Astrocyte (in vitro differentiated cells and primary cell): Measurements from ENCODE around the gene ARL9. TPM values are rescaled to one million over a fixed set of nuclear protein-coding genes. Genes with fewer than 3 reads are reported as not detected.

Source experiments
- DNase-seq: peaks from one replicate; pipeline ENCODE4 v3.0.0-alpha.2; 2010; ENCODE audit warnings: low read depth
- FAIRE-seq: peaks from 2 replicates; lab custom pipeline; 2011; peaks lifted over from hg19 to GRCh38; lab: Jason Lieb, UNC
- H2AFZ ChIP-seq: 2 replicates; pipeline ENCODE4 v1.6.0; 2012; ENCODE audit warnings: low read depth, low read length, inconsistent platforms
- H3K27ac ChIP-seq: 2 replicates; pipeline ENCODE4 v1.5.1; 2011; ENCODE audit warnings: low read depth, low read length, inconsistent platforms
- H3K27me3 ChIP-seq: 2 replicates; pipeline ENCODE4 v1.6.0; 2011; ENCODE audit warnings: low read length, inconsistent platforms; ENCODE audit not compliant: insufficient read depth
- H3K36me3 ChIP-seq: 2 replicates; pipeline ENCODE4 v1.5.1; 2011; ENCODE audit warnings: low read length, inconsistent platforms; ENCODE audit not compliant: insufficient read depth
- H3K4me1 ChIP-seq: 2 replicates; pipeline ENCODE4 v1.5.1; 2011; ENCODE audit warnings: low read length, inconsistent platforms; ENCODE audit not compliant: insufficient read depth
- H3K4me2 ChIP-seq: 2 replicates; pipeline ENCODE4 v1.6.0; 2012; ENCODE audit warnings: low read length, inconsistent platforms
- H3K4me3 ChIP-seq: 2 replicates; pipeline ENCODE4 v1.5.1; 2011; ENCODE audit warnings: low read depth, mild to moderate bottlenecking, low read length, inconsistent platforms; ENCODE audit not compliant: insufficient read depth
- H3K79me2 ChIP-seq: 2 replicates; pipeline ENCODE4 v1.6.0; 2012; ENCODE audit warnings: mild to moderate bottlenecking, low read length, inconsistent platforms; ENCODE audit not compliant: insufficient read depth
- H3K9ac ChIP-seq: 2 replicates; pipeline ENCODE4 v1.6.0; 2012; ENCODE audit warnings: mild to moderate bottlenecking, low read length, inconsistent platforms
- H3K9me3 ChIP-seq: 2 replicates; pipeline ENCODE4 v1.5.1; 2012; ENCODE audit warnings: low read depth, mild to moderate bottlenecking, low read length, inconsistent platforms; ENCODE audit not compliant: insufficient read depth
- H4K20me1 ChIP-seq: 2 replicates; pipeline ENCODE4 v1.6.0; 2012; ENCODE audit warnings: low read length, inconsistent platforms; ENCODE audit not compliant: insufficient read depth
- H3K27ac Mint-ChIP-seq: one replicate; pipeline ENCODE4 v1.8.0; 2021; ENCODE audit warnings: mild to moderate bottlenecking, mixed read lengths; ENCODE audit not compliant: unreplicated experiment
- H3K27me3 Mint-ChIP-seq: one replicate; pipeline ENCODE4 v1.8.0; 2021; ENCODE audit warnings: low read depth, mixed read lengths; ENCODE audit not compliant: unreplicated experiment
- H3K36me3 Mint-ChIP-seq: one replicate; pipeline ENCODE4 v1.8.0; 2021; ENCODE audit warnings: low read depth, mixed read lengths; ENCODE audit not compliant: unreplicated experiment
- H3K4me1 Mint-ChIP-seq: one replicate; pipeline ENCODE4 v1.8.0; 2021; ENCODE audit warnings: low read depth, mixed read lengths; ENCODE audit not compliant: unreplicated experiment
- H3K4me3 Mint-ChIP-seq: one replicate; pipeline ENCODE4 v1.8.0; 2021; ENCODE audit warnings: mild to moderate bottlenecking, moderate library complexity, mixed read lengths; ENCODE audit not compliant: unreplicated experiment
- H3K9me3 Mint-ChIP-seq: one replicate; pipeline ENCODE4 v1.8.0; 2021; ENCODE audit warnings: mild to moderate bottlenecking, mixed read lengths; ENCODE audit not compliant: unreplicated experiment
- EZH2 ChIP-seq: IDR thresholded peaks from 2 replicates; pipeline ENCODE4 v1.6.1; 2012; ENCODE audit warnings: mild to moderate bottlenecking, low read length, inconsistent platforms; ENCODE audit not compliant: insufficient read depth
- total RNA-seq: library from RNA; stranded (reverse); gene quantifications from 2 replicates; pipeline ENCODE4 v1.2.1, GENCODE V29; 2021
- TF ChIP-seq, protein P1 (sequence below): IDR thresholded peaks from 2 replicates; pipeline ENCODE4 v1.5.1; 2011; ENCODE audit warnings: low read depth, mild to moderate bottlenecking, inconsistent platforms, low read length, moderate library complexity; ENCODE audit not compliant: insufficient read depth

Gene ARL9
- total RNA-seq, 1 donor from 2014 or later, result 0.73 TPM

DNA sequence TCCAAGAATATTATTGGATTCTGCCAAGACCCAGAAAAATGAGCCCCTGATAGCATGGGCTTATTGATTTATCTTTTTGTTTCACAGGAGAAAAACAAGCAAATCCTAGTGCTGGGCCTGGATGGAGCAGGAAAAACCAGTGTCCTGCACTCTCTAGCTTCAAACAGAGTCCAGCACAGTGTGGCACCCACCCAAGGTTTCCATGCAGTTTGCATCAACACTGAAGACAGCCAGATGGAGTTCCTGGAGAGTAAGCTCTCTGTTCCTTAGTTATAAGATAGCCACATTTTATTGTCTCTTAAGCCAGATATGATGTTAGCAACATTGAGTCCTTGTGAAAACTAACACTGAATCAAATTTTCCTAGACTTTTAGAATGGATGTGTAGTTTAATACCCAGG lies 5.5 kb downstream of the ARL9 start:
- Histone ChIP-seq H3K9me3 (no peaks in the 10 kb centered on the region), H3K4me2 (no peak overlapping the region), H3K27ac (no peak overlapping the region), H4K20me1 (no peaks in the 10 kb centered on the region), H3K9ac (no peak overlapping the region), H3K4me3 (no peak overlapping the region), H3K36me3 (no peaks in the 10 kb centered on the region), H3K79me2 (no peaks in the 10 kb centered on the region), H3K27me3 (no peaks in the 10 kb centered on the region), H2AFZ (no peak overlapping the region), H3K4me1 (peaks cover 6% of the 10 kb centered on the region)
- Mint-ChIP-seq H3K27ac (no peak overlapping the region), H3K4me3 (no peak overlapping the region), H3K4me1 (no peaks in the 10 kb centered on the region), H3K27me3 (peaks cover 12% of the 10 kb centered on the region), H3K36me3 (no peaks in the 10 kb centered on the region), H3K9me3 (no peaks in the 10 kb centered on the region)
- no peak for TF ChIP-seq EZH2
- TF ChIP-seq, protein P1, sequence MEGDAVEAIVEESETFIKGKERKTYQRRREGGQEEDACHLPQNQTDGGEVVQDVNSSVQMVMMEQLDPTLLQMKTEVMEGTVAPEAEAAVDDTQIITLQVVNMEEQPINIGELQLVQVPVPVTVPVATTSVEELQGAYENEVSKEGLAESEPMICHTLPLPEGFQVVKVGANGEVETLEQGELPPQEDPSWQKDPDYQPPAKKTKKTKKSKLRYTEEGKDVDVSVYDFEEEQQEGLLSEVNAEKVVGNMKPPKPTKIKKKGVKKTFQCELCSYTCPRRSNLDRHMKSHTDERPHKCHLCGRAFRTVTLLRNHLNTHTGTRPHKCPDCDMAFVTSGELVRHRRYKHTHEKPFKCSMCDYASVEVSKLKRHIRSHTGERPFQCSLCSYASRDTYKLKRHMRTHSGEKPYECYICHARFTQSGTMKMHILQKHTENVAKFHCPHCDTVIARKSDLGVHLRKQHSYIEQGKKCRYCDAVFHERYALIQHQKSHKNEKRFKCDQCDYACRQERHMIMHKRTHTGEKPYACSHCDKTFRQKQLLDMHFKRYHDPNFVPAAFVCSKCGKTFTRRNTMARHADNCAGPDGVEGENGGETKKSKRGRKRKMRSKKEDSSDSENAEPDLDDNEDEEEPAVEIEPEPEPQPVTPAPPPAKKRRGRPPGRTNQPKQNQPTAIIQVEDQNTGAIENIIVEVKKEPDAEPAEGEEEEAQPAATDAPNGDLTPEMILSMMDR, result no peak
- DNase-seq, result no peak
- no peak for FAIRE-seq

DNA sequence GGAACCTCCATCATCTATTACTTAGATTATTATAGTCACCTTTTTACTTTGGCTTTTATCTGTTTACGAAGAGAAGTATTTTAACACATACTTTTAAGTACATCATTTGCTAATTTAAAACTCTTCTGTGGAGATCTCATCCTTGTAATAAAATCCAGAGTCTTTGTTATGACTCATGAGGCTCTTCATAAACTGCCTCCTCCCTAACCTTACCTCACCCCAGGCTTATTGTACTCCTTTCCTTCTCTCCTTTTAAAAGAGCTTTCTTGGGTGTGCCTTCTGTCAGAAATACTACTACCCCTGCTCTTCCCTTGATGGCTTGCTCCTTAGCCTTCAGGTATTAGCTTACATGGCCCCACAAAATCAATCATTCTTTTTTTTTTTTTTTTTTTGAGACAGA lies 6.6 kb downstream of the ARL9 start:
- no peak overlapping the region for H2AFZ ChIP-seq
- DNase-seq (no peak), FAIRE-seq (no peak)
- no peak overlapping the region for H3K9ac ChIP-seq
- H3K27ac Mint-ChIP-seq, result no peak overlapping the region
- H4K20me1 ChIP-seq, result no peaks in the 10 kb centered on the region
- no peak overlapping the region for H3K4me2 ChIP-seq
- no peak overlapping the region for H3K27ac ChIP-seq
- TF ChIP-seq, protein P1, result no peak
- TF ChIP-seq EZH2, result no peak
- H3K36me3 Mint-ChIP-seq, result no peaks in the 10 kb centered on the region
- H3K4me1 Mint-ChIP-seq, result no peaks in the 10 kb centered on the region
- H3K4me1 ChIP-seq, result no peaks in the 10 kb centered on the region
- no peak overlapping the region for H3K4me3 Mint-ChIP-seq
- no peaks in the 10 kb centered on the region for H3K9me3 ChIP-seq
- no peaks in the 10 kb centered on the region for H3K9me3 Mint-ChIP-seq
- no peak overlapping the region for H3K4me3 ChIP-seq
- H3K27me3 ChIP-seq, result no peaks in the 10 kb centered on the region
- H3K79me2 ChIP-seq, result no peaks in the 10 kb centered on the region
- H3K27me3 Mint-ChIP-seq, result peaks cover 3% of the 10 kb centered on the region
- no peaks in the 10 kb centered on the region for H3K36me3 ChIP-seq

DNA sequence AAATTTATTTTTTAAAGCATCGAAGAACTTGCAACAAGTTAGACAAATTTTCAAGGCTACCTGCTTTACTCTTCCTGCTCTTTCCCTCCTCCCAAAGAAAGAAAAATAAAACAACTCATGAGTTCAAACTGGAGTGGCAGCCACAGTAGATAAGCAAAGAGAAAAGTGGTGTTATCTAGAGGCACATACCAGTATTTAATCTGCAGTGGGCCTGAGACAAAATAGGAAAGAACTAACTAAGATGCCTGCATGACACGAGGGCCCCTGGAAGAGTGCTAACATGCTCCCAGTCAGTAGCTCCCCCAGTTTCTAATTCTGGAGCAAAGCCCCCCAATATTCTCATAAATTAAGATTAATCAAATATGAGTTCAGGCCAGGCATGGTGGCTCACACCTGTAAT lies 7.9 kb downstream of the ARL9 start:
- Mint-ChIP-seq H3K4me1 (no peaks in the 10 kb centered on the region), H3K9me3 (no peaks in the 10 kb centered on the region), H3K4me3 (no peak overlapping the region), H3K36me3 (no peaks in the 10 kb centered on the region), H3K27me3 (no peaks in the 10 kb centered on the region), H3K27ac (no peak overlapping the region)
- no peaks in the 10 kb centered on the region for H3K9me3 ChIP-seq
- no peak for TF ChIP-seq EZH2
- TF ChIP-seq, protein P1, result no peak
- no peaks in the 10 kb centered on the region for H3K4me1 ChIP-seq
- no peaks in the 10 kb centered on the region for H3K27me3 ChIP-seq
- H3K36me3 ChIP-seq, result no peaks in the 10 kb centered on the region
- H3K79me2 ChIP-seq, result no peaks in the 10 kb centered on the region
- no peak for FAIRE-seq
- no peak for DNase-seq
- no peak overlapping the region for H3K4me2 ChIP-seq
- no peak overlapping the region for H2AFZ ChIP-seq
- H3K9ac ChIP-seq, result no peak overlapping the region
- H3K4me3 ChIP-seq, result no peak overlapping the region
- H4K20me1 ChIP-seq, result no peaks in the 10 kb centered on the region
- H3K27ac ChIP-seq, result no peak overlapping the region
